Measurements from ENCODE around the gene SPCS3.

DNA sequence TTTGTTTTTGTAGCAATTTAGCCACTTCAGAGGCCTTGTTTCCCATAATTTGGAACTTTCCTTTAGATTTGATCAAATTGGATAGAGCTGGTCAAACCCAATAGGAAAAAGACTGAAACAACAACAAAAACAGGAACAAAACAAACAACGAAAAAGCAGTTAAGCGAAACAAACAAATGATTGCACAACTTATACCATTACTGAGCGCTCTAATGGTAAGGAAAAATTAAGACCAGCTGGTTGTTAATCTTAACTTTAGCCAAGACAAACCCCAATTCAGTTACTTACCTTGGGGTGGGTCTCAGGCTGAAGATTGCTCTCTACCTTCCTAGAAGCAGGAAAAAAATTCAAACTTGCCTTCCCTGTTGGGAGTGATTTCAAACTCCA, 38.3 kb downstream of the SPCS3 start:
- TF ChIP-seq, protein P1, sequence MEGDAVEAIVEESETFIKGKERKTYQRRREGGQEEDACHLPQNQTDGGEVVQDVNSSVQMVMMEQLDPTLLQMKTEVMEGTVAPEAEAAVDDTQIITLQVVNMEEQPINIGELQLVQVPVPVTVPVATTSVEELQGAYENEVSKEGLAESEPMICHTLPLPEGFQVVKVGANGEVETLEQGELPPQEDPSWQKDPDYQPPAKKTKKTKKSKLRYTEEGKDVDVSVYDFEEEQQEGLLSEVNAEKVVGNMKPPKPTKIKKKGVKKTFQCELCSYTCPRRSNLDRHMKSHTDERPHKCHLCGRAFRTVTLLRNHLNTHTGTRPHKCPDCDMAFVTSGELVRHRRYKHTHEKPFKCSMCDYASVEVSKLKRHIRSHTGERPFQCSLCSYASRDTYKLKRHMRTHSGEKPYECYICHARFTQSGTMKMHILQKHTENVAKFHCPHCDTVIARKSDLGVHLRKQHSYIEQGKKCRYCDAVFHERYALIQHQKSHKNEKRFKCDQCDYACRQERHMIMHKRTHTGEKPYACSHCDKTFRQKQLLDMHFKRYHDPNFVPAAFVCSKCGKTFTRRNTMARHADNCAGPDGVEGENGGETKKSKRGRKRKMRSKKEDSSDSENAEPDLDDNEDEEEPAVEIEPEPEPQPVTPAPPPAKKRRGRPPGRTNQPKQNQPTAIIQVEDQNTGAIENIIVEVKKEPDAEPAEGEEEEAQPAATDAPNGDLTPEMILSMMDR (IDR thresholded peaks at IDR 0.05; ENCODE audit: low read depth, low read length, poor library complexity, severe bottlenecking): no peak
- TF ChIP-seq EZH2phosphoT487 (IDR thresholded peaks at IDR 0.05; ENCODE audit: borderline replicate concordance, low read length): no peak

Measured in DOHH2 (cell line).